ENCODE measurements around the gene COX10.

Gene COX10

DNA sequence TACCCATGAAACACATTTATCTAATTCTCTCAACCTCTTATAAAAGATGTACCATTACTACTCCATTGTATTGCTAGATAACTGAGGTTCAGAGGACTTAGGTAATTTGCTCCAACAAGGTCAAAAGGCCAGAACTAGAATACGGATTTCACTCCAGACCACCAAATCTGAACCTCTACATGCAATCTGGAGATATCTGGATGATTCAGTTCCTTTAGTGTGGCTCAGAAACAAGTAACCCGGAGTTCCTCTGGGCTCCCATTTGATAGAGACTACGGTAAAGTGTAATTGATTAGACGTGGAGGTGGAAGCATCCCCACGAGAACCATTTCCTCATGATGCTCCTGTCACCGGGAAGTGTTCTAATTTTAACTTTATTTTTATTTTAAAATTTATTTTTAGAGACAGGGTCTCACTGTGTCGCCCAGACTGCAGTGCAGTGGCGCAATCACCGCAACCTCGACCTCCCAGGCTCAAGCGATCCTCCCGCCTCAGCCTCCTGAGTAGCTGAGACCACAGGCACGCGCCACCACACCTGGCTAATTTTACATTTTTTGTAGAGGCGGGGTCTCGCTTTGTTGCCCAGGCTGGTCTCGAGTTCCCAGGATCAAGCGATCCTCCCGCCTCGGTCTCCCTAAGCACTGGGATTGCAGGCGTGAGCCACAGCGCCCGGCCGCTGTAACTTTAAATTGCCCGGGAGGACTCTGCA, 608 bp upstream of the COX10 start:
- in situ Hi-C loops (cut with MboI; ENCODE audit: low sequenced_read_pairs), result no loop called here

DNA sequence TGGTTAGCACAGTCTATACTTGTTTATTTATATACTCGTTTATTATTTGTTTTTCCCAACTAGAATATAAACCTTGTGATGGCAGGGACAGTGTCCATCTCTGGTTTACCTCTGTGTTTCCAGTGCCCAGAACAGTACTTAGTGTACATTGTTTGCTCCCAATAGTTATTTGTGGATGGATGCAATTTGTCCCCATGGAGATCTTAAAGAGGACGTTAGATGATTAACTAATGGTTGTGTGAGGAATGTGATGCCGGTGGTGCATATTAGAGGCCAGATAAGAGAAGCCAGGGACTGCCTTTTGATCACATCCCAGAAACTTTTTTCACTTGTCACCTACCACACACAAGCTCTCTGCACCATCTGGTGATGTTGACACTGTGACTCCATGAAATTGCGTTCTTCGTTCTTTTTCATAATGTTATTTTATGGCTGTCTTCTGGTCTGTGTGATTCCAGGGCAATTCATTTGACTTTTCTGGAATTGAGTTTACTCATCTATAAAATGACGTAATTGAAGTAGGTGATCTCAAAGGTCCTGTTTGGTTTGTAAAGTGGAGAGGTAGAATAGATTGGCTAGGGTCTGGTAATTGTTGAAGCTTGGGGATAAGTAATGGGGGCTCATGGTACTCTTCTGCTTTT, 1.2 kb downstream of the COX10 start:
- in situ Hi-C loops (cut with MboI; ENCODE audit: low sequenced_read_pairs), result no loop called here

DNA sequence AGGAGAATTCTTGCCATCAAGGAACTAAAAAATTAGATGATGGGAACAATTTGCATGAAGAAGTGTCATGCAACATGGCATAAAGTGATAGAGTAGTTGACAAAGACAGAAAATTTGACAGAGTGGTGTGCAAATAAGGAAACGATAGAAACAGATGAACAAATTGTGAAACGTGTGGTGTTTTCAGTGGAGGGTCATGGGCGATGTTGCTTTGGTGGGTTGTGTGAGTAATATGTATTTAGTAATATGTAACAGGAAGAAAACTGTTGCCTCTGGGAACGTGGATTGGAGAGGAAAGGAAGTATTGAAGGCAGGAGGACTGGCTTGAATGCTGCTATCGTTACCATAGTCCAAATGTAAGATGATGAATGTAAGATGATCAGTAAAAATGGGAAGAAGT, 3.6 kb downstream of the COX10 start:
- in situ Hi-C loops (cut with MboI; ENCODE audit: low sequenced_read_pairs), result no loop called here

DNA sequence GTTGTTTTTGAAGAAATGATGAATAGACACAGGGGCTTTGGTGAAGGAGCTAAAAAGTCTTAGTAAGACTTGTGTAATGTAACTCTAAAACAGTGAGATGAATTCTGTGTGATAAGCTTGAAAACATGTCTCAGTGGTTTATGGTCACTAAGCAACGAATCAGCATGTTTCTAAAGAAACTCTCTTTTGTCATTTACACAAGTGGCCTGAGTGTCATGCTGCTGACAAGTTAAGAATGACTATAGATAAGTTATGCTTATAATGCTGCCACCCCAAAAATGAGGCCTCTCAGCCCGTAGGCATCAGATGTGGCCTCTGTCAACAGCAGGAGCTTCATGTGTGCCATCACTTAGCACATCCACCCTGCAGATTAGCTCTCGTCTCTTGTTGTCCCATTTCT, 8.7 kb downstream of the COX10 start:
- in situ Hi-C loops (cut with MboI; ENCODE audit: low sequenced_read_pairs), result no loop called here

DNA sequence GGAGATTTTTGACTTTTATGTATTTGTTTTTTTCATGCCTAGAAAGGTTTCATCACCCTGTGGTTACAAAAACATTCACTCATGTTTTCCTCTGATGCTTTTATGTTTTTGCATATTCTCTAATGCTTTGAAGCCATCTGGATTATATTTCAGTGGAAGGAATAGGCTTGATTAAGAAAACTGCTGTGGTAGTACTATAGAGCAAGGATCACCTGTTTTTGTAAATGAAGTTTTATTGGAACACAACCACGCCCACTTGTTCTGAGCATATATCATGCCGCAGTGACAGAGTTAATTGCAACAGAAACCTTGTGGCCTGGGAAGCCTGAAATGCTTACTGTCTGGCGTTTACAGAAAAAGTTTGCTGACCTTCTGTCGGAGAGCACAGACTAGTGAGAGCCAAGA, 11.5 kb downstream of the COX10 start:
- in situ Hi-C loops (cut with MboI; ENCODE audit: low sequenced_read_pairs), result no loop called here

DNA sequence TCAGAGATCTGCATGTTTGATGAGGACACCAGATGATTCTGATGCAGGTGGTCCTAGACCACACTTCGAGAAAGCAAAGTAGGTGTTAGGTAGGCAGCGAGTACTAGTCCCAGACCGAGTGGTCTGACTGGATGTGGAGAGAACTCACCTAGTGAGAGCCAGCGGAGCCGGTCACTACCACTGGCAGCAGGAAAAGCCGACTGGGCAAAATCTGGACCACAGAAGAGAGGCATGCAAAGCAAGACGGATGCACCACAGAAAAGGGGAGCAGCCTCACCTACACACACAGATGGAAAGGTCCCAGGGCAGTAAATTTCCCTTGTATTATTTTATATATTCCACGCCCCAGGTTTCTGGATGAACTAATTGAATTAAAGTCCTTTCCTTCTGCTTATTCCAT, 13.5 kb downstream of the COX10 start:
- in situ Hi-C loops (cut with MboI; ENCODE audit: low sequenced_read_pairs), result no loop called here

DNA sequence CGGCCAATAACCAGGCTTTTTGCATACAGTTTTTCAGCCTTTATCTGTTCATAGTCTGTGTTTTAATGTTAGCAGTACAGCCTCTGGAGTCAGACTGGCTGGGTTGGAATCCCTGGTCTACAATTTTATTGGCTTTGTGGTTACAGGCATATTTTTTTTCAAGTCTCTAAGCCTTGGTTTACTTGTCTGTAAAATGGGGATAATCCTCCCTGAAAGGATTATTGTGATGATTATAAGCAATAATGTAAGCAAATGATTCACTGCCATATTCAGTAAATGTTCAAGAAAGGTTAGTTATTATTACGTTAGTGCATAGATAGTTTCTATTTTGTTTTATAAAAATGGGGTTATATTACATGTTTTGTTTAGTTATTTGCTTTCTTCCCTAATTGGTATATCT, 15.7 kb downstream of the COX10 start:
- in situ Hi-C loops (cut with MboI; ENCODE audit: low sequenced_read_pairs), result no loop called here

DNA sequence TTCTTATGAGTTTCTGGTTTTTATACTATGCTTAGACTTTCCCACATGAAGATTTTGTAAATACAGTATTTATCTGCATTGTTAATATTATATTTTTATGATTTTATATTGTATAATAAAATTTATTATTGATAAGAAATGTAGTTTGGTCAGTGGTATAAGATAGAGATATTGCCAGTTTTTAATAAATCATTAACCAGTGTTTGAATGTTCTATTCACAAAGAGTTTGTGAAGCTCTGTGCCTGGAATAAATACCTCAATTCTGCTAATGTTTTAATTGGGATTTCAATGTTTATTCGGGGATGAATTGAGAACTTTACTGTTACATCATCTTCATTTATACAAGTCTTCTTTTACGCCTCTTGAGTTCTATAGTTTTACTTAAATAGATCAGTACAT, 16.9 kb downstream of the COX10 start:
- in situ Hi-C loops (cut with MboI; ENCODE audit: low sequenced_read_pairs), result no loop called here

DNA sequence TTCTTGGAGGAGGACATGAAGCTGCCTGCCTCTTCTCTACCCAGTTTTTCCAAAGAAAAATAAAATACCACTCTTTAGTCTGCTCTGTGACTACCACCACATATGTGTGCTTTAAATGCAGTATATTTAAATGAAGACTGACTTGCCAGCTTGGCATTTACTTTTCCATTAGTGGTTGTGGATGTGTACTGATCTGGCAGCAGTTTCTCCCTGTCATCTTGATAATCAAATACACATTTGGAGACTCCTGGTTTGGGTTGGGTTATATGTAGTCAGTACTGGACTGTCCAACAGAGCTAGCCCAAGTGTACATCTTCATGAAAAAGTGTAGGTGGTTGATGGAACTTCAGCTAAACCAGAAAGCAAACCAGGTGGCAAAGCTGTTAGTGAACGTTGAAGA, 19.9 kb downstream of the COX10 start:
- in situ Hi-C loops (cut with MboI; ENCODE audit: low sequenced_read_pairs), result no loop called here

DNA sequence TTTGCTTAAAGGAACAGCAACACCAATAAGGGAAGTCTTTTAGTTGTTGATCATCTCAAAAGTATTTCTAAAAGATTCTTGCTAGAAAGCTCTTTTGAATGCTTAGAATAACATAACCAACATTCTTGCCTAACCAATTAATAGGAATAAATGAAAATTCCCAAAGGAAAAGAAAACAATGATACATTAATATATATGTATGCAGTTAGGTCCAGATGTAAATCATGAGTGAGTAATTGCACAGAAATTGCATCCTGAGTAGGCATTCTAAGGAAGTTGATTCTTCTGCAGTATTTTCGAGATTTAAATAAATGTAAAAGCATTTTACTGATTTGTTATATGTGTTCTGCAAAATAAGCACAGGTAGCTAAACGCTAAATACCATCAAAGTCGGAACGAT, 22.1 kb downstream of the COX10 start:
- in situ Hi-C loops (cut with MboI; ENCODE audit: low sequenced_read_pairs), result no loop called here

DNA sequence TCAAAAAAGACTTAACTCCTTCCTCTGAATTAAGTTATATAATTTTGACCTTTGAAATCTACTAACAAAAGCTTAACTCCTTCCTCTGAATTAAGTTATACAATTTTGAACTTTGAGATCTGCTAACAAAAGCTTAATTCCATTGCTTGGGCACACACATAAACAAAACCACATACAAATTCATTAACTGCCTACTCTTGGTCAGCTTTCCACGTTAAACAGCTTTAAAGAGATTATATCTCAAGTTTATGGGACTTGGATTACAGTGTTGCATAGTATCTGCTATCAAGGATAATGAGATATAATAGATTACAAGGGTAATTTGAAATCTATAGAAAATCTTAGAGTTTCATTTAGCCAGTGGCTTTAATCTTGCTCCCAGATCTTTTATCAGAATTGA, 23.5 kb downstream of the COX10 start:
- in situ Hi-C loops (cut with MboI; ENCODE audit: low sequenced_read_pairs), result no loop called here

DNA sequence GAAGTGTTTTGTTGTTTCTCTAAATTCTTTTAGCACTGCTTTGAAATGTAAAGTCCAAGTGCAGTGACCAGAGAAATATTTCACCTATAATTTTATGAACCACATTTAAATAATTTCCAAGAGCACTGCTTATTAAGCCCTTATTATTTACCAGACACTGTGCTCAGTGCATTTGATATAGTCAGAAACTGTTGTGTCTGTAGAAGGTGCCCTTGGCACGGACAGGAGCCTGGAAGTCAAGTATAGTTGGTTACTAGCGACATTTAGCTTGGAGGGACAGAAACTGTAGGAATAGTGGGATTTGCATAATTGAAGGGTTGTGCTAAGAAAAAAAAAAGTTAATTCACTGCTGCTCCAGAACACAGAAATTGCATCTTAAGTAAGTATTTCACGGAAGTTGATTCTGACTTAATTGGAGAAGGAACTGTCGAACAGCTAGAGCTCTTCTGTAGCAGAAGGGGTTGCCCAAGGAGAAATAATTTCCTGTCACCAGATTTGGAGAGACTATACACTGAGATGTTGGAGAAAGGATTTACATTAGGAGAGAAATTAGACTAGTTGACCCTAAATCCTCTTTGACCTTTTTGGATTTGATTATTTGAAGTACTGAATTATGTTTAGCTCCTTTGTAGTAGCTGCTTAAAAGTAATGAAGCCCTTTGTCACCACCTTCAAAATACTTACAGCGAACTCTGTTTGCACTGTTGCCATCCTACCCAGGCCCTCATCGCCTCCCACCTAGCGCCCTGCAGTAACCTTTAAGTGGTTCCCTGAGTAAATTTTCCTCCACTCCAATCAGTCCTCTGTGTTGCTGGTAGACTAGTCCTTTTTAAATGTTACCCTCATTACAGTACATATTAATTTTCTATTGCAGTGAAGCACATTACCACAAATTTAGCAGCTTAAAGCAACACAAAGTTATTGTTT, 25.6 kb downstream of the COX10 start:
- in situ Hi-C loops (cut with MboI; ENCODE audit: low sequenced_read_pairs), result no loop called here

DNA sequence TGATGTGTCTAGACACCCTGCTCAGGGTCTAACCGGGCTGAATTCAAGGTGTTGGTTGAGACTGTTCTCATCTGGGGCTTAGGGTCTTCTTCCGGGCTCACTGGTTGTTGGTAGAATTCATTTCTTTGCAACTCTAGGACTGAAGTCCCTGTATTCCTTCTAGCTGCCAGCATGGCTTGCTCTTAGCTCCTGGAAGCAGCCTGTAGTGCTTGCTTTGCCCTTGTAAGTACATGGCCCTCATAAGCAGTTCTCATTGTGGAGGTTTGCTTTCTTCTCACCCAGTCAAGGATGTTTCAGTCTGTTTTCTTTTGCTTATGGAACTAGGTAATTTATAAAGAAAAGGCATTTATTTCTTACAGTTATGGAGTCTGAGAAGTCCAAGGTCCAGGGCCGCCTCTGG, 26.3 kb downstream of the COX10 start:
- in situ Hi-C loops (cut with MboI; ENCODE audit: low sequenced_read_pairs), result no loop called here

DNA sequence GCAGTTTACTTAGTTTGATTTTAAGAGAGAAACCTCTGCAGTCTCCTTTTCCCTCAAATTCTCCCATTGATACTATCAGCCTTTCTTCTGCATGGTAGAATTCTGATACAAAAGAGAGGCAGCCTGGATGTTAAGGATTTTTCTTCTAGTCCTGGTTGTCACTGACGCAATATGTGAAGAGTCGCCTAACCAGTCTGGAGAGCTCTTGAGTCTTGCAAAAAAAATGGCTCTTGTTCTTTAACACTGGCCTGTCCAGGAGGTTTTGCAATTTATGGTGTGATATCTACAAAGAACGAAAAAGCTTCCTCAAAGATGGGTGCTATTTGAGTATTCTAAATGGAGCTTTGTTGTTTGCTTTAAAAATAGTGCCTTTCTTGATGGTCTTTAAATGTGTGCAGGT, 28.9 kb downstream of the COX10 start:
- in situ Hi-C loops (cut with MboI; ENCODE audit: low sequenced_read_pairs), result no loop called here

DNA sequence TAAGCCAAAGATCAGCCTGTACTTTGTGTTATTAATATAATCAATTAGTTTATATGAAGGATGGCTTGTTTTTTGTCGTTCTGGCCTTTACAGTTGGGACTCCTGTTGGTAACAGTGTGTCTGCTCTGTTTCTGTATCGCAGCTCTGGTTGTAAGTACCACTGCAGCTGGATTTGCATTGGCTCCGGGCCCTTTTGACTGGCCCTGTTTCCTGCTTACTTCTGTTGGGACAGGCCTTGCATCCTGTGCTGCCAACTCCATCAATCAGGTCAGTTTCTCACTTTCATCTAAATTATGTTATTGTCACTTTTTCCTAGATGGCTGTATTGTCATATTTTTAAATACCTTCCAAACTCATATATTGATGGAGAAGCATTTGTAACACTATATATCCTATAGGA, 32.7 kb downstream of the COX10 start:
- in situ Hi-C loops (cut with MboI; ENCODE audit: low sequenced_read_pairs), result no loop called here

DNA sequence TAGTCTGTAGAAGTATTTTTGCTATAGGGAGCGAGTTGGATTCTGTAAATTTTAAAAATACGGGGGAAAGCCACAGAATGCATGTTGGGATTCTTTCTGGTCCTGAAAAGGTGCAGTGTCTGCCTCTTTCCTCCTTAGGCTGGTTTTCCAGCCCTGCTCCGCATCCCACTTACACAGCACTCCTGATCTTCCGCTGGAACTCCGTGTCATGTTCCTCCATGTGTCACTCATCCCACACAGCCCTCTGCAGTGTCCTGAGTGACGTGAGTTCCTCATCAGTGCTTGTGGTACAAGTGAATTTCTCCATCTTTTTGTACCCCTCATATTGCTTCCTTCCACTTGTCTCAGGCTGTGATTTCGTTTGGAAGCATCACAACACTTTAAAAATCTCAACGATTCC, 34.5 kb downstream of the COX10 start:
- in situ Hi-C loops (cut with MboI; ENCODE audit: low sequenced_read_pairs), result no loop called here

DNA sequence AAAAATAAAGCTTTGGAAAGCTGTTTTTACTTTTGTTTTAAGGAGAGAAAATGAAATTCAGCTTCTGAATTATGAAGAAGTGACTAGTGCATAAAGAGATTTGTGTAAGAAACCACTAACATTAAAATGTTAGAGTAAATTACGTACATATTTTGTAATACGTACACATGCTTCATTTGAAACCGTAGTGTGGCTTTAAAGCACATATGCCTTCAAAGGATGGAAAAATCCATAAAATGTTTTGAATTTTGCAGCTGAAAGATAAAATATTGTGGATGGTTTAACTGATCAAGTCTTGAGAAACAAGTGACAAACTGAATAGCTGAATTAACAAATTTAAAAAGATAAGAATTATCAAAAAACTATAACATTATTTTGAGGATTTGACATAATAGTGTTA, 35.4 kb downstream of the COX10 start:
- in situ Hi-C loops (cut with MboI; ENCODE audit: low sequenced_read_pairs), result no loop called here

DNA sequence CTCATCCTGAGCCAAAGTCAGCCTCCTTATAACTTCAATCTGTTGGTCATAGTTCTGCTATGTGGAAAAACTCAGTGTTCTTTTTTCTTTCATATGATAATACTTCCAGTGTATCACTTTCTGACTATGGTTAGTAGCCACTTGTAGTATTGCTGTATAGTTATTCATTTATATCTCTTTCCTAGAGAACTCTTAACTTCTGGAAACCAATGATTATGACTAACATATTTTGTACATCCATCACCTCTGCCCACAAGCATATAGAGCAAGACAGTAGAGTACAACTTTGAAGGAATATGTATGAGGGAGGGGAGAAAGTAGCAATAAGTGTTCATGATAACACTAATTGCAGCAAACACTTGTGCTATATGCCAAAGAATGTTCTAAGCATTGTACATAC, 38.6 kb downstream of the COX10 start:
- in situ Hi-C loops (cut with MboI; ENCODE audit: low sequenced_read_pairs), result no loop called here

DNA sequence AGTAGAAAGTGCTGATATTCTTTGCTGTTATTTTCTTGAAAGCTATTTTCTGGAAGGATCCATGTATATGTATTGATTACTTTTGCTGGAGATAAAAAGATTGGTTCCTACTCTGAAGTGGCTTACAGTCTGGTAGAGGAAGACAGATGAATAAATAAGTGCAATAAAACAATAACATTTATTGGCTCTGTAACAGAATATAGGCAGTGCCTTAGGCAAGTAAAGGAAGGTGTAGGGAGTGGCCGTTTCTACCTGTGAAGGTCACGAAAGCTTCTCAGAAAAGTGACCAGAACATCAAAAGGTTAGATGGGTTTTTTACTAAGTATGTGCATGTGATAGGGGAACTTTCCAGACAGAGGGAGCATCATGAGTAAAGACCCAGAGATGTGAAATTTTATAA, 43.1 kb downstream of the COX10 start:
- in situ Hi-C loops (cut with MboI; ENCODE audit: low sequenced_read_pairs), result no loop called here

DNA sequence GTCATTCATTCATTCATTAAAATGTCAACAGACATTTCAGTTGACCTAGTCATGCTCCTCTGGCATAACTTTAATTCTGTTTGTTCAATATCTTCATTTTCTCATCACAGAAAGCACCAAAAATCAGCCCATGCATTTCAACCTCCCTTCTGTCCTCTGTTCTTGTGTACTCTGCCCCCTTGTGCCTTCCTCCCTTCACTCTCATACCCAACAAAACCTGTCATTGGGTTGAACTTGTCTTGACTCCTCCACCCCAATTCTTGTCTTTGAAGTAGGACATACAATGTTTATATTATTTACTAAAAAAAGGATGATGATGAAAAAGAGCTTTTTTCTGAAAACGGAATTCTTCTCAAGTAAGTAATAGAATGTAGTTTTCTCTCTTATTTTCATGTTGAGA, 43.8 kb downstream of the COX10 start:
- in situ Hi-C loops (cut with MboI; ENCODE audit: low sequenced_read_pairs), result no loop called here

DNA sequence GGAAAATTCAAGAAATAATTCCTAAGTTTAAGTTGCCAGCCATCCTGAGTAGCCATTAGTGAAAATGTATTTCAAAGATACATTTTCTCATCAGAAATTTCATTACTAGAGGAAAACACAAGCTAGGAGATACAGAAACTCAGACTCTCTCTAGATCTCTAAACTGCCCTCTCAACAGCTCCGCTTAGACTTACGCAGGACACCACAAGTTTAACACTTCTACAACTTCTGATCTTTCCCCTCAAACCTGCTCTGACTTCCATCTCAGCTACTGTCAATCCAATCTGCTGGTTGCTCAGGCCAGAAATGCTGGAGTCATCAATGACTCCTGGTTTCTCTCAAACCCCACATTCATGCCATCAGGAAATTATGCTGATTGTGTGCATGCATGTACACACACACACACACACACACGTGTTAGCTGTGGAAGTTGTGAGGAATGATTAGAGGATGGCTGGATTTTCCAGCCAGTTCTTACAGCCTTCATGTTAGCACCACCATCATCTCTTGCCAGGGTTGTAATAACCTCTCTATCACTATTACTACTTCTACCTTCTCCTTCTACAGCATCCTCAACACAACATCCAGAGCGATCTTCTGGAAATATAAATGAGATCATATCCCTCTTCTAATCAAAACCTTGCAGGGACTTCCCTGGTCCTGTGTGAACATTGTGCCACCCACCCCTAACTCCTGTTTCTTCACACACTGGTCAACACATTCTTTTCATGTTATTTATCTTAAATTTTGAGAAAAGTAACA, 47.1 kb downstream of the COX10 start:
- in situ Hi-C loops (cut with MboI; ENCODE audit: low sequenced_read_pairs), result no loop called here

Data from HL-60/S4 (cell line).